K562 (cell line): ENCODE measurements around the gene ARHGEF1. TPM values are rescaled to one million over a fixed set of nuclear protein-coding genes. Genes with fewer than 3 reads are reported as not detected.
A peak's percentile ranks its signal among the peaks of the same experiment; 100 is the strongest.

Experiments used
- ATAC-seq: fragments of 200-7000 bp; cut with Tn5 transposase; 3 replicates; pipeline ENCODE4 v1.9.1; 2020; ENCODE audit warnings: moderate library complexity
- BruUV-seq: library from RNA; stranded (reverse); fragments of 400-500 nt; replicated peaks from 2 replicates; lab custom pipeline; 2021; lab: Mats Ljungman, UMichigan
- CTCF ChIA-PET: fragments of 300-600 bp; formaldehyde crosslinking; extraction: SDS; loops from one replicate; lab custom pipeline; 2021; ENCODE audit warnings: low intra/inter-chr PET ratio; lab: Yijun Ruan, JAX
- POLR2A ChIA-PET: fragments of 300-600, 350-650 bp; sonication (Branson Sonifier 250); formaldehyde crosslinking; extraction: SDS; loops from one replicate; lab custom pipeline; 2021; ENCODE audit warnings: antibody characterized with exemption, inconsistent platforms; lab: Yijun Ruan, JAX
- DNase-seq, 4 experiments: peaks; one replicate each; pipeline versions ENCODE4 v3.0.0 to v3.0.0-alpha.2; 2011 to 2018; ENCODE audit warnings: low spot score in 3 of 4, mixed read lengths in 3 of 4; ENCODE audit errors: extremely low read depth in 1 of 4
- FAIRE-seq: peaks from 2 replicates; lab custom pipeline; 2011; peaks lifted over from hg19 to GRCh38; lab: Jason Lieb, UNC
- H2AFZ ChIP-seq: 2 replicates; pipeline ENCODE4 v1.6.0; 2011; ENCODE audit warnings: low read depth, low read length, control low read depth, inconsistent platforms
- H3K27ac ChIP-seq: fragments of 200-600 bp; 3 replicates; pipeline ENCODE4 v1.8.0; 2011; ENCODE audit warnings: low read depth, mild to moderate bottlenecking, control low read depth, inconsistent platforms, low read length, moderate library complexity, mixed read lengths; ENCODE audit errors: extremely low read depth
- H3K27me3 ChIP-seq, 2 experiments: fragments of 300-600 bp in 1 of 2; 2 replicates in 1 of 2; 3 replicates in 1 of 2; pipeline versions ENCODE4 v1.6.0 to v1.8.0; 2011; ENCODE audit warnings: inconsistent platforms in 2 of 2, low read length in 2 of 2, mild to moderate bottlenecking in 1 of 2, mixed read lengths in 1 of 2, moderate library complexity in 1 of 2; ENCODE audit not compliant: control insufficient read depth in 2 of 2, insufficient read depth in 2 of 2
- H3K36me3 ChIP-seq: fragments of 300-600 bp; 3 replicates; pipeline ENCODE4 v1.8.0; 2011; ENCODE audit warnings: mild to moderate bottlenecking, low read length, inconsistent platforms; ENCODE audit not compliant: control insufficient read depth, insufficient read depth
- H3K4me1 ChIP-seq, 2 experiments: fragments of 200-600 bp in 1 of 2; replicated peaks in 1 of 2; 2 replicates in 1 of 2; 3 replicates in 1 of 2; pipeline versions ENCODE4 v1.5.1 to v1.8.0; 2011; ENCODE audit warnings: inconsistent platforms in 2 of 2, low read length in 2 of 2, mild to moderate bottlenecking in 1 of 2, mixed read lengths in 1 of 2, moderate library complexity in 1 of 2; ENCODE audit not compliant: control insufficient read depth in 2 of 2, insufficient read depth in 2 of 2
- H3K4me2 ChIP-seq: 2 replicates; pipeline ENCODE4 v1.6.1; 2011; ENCODE audit warnings: low read length, control low read depth, inconsistent platforms, mixed read lengths; ENCODE audit not compliant: insufficient read depth
- H3K4me3 ChIP-seq: fragments of 200-600 bp; sonication (generic), shearing (Covaris generic); 2 replicates; pipeline ENCODE4 v1.5.1; 2016; ENCODE audit warnings: control low read depth, inconsistent platforms
- H3K79me2 ChIP-seq: fragments of 200-600 bp; 3 replicates; pipeline ENCODE4 v1.8.0; 2011; ENCODE audit warnings: low read length, inconsistent platforms; ENCODE audit not compliant: control insufficient read depth, insufficient read depth
- H3K9ac ChIP-seq, 2 experiments: 2 replicates each; pipeline versions ENCODE4 v1.6.0 to v1.6.1; 2011; ENCODE audit warnings: low read depth in 2 of 2, low read length in 2 of 2, control low read depth in 1 of 2, inconsistent platforms in 1 of 2, mild to moderate bottlenecking in 1 of 2, mixed read lengths in 1 of 2; ENCODE audit not compliant: insufficient read depth in 1 of 2
- H3K9me1 ChIP-seq: one replicate; pipeline ENCODE4 v1.6.0; 2011; ENCODE audit warnings: inconsistent platforms, mild to moderate bottlenecking, low read length, moderate library complexity; ENCODE audit not compliant: control insufficient read depth, insufficient read depth
- H3K9me3 ChIP-seq: replicated peaks from 2 replicates; pipeline ENCODE4 v1.5.1; 2011; ENCODE audit warnings: low read depth, low read length, inconsistent platforms; ENCODE audit not compliant: control insufficient read depth, insufficient read depth
- H4K20me1 ChIP-seq: replicated peaks from 2 replicates; pipeline ENCODE4 v1.6.1; 2011; ENCODE audit warnings: low read length, inconsistent platforms, mixed read lengths; ENCODE audit not compliant: control insufficient read depth, insufficient read depth
- CBFA2T3 ChIP-seq: fragments of 450-650 bp; IDR thresholded peaks from 2 replicates; pipeline ENCODE4 v1.6.1; 2017
- HDAC3 ChIP-seq: fragments of 450-650 bp; IDR thresholded peaks from 2 replicates; pipeline ENCODE4 v1.6.1; 2018; ENCODE audit warnings: borderline replicate concordance, mild to moderate bottlenecking, moderate library complexity; ENCODE audit not compliant: partially characterized antibody
- MEIS2 ChIP-seq: fragments of 450-650 bp; IDR thresholded peaks from 2 replicates; pipeline ENCODE4 v1.6.1; 2014; ENCODE audit warnings: mild to moderate bottlenecking; ENCODE audit not compliant: partially characterized antibody
- ZBTB8A ChIP-seq: fragments of 450-650 bp; IDR thresholded peaks from 2 replicates; pipeline ENCODE4 v1.6.1; 2018; ENCODE audit warnings: mild to moderate bottlenecking, moderate library complexity; ENCODE audit not compliant: partially characterized antibody
- ZNF384 ChIP-seq: IDR thresholded peaks from 2 replicates; pipeline ENCODE4 v1.6.1; 2012; ENCODE audit warnings: low read depth, low read length, improper control_type of control experiment
- WGBS: fragments of 100-300 bp; shearing (Covaris generic); methylation state at CpG from one replicate; pipeline ENCODE4 v1.1.6; 2016; ENCODE audit warnings: low coverage, mixed read lengths; ENCODE audit not compliant: insufficient coverage; ENCODE audit errors: missing lambda C conversion rate; 5-methylcytosine and 5-hydroxymethylcytosine counted together
- in situ Hi-C: fragments of 300-500 bp; cut with MboI; formaldehyde crosslinking; loops from 4 replicates; pipeline ENCODE4 v1.15.0; 2018; ENCODE audit warnings: inconsistent platforms, mixed read lengths
- intact Hi-C: fragments of 100-400 bp; cut with micrococcal nuclease; formaldehyde crosslinking; loops from 2 replicates; pipeline ENCODE4 v1.14.2; 2022
- polyA plus RNA-seq, 8 experiments: library from polyadenylated mRNA; depleted of rRNA in 4 of 8; stranded (reverse) in 5 of 8; unstranded in 3 of 8; fragments of >200 nt; fragmentation: Nextera tagmentation in 2 of 8; fragmentation: Illumina TruSeq in 1 of 8; extraction: Ambion mirVana in 2 of 8; extraction: Trizol in 1 of 8; gene quantifications; 2 replicates each; pipeline versions ENCODE4 v1.2.1 to v1.2.3, GENCODE V29; 2011 to 2014; ENCODE audit warnings: inconsistent platforms in 1 of 8, missing spikeins in 1 of 8
- total RNA-seq, 7 experiments: library from RNA; depleted of rRNA in 6 of 7; stranded (reverse); fragments of >200 nt in 6 of 7; fragmentation: Illumina TruSeq in 2 of 7; extraction: Trizol in 2 of 7; gene quantifications; 2 replicates each; pipeline versions ENCODE4 v1.2.1 to v1.2.3, GENCODE V29; 2011 to 2021; ENCODE audit warnings: low replicate concordance in 1 of 7
- TF ChIP-seq, protein P1 (sequence below): sonication (generic); IDR thresholded peaks from 2 replicates; pipeline ENCODE4 v1.6.1; 2016

ARHGEF1 gene
- total and polyA plus RNA-seq, 9 of the 15 experiments (the other 6 are each of a cell fraction or from before 2014, with no cell fraction given) = 1.9 to 149 (median 29.8) TPM

DNA sequence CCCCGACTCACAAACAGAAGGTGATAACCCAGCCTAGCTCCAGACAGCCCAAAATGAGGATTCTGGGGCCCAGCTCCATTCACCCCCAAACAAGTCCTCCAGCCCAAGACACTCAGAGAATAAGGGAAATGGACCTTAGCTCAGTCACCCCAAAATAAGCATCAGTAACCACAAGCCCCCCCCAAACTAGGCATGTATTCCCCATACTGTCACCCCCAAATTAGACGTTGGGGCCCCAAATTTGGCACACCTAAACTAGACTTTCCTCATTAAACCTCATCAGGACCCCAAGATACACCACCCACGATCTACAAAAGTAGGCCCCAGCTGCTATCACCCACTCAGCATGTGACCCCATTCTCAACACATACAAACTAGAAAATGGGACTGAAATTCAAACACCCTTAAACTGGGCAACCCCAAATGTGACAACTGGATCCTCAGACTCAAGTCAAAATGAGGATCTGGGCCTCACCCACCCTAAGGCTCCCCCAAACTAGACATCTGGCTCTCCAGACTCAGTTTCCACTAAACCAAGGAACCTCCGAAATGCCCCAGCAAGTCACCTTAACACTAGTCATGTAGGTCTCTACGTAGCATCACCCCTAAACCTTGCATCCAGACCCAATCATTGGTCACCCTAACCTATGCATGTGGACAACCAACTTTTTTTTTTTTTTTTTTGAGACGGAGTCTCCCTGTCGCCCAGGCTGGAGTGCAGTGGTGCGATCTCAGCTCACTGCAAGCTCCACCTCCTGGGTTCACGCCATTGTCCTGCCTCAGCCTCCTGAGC lies 58.6 kb downstream of the ARHGEF1 start:
- Histone ChIP-seq H3K9me3 (no peaks in the 10 kb centered on the region), H3K27ac (no peak overlapping the region), H3K4me2 (no peak overlapping the region), H2AFZ (no peak overlapping the region), H3K9ac (peak overlapping the region in 1 of 2 experiments; percentile 64; a peak in 1 of 4 replicates), H3K27me3 (no peaks in the 10 kb centered on the region)
- POLR2A ChIA-PET = interaction anchor here (0.6 kb wide), 1 partner anchor 91 kb away, joined by 4 read pairs; no protein-coding TSS in a partner anchor
- WGBS = 62% methylated on average over 6 of the region's 9 CpGs
- CTCF ChIA-PET = no interaction called here
- intact Hi-C loops = no loop called here
- ATAC-seq = no peak
- no TSS peak for BruUV-seq
- in situ Hi-C loops = no loop called here
- TF ChIP-seq ZNF384 (peak; percentile 40; the same call in 1 of the 2 replicates), ZBTB8A (no peak)
- TF ChIP-seq, all 486 proteins: peak for 1
- DNase-seq (no peak), FAIRE-seq (no peak)
- Histone ChIP-seq H3K79me2 (no peaks in the 10 kb centered on the region), H3K36me3 (no peaks in the 10 kb centered on the region), H4K20me1 (0 out of 2 replicates have a peak, but pooled peaks cover under 1% of the 10 kb centered on the region), H3K4me3 (no peak overlapping the region), H3K4me1 (peaks cover 0 to 36% of the 10 kb centered on the region in 2 experiments; a peak in 3 of 5 replicates), H3K9me1 (no peaks in the 10 kb centered on the region)

DNA sequence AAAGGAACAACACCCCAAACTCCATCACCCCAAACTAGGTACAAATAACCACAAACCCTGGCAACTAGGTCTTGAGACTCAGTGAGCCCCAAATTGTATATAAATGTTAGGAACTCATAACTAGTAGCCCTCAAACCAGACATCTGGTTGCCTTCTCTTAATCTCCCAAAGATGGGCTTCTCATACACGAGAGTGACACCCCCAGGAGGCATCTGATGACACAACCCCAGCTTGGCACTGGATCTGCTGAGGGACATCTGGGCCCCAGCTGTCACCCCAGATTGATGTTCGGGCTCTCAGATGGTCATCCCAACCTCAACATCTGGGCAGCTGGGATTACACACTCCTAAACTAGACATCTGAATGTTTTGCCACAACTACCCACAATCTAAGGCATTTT lies 61.4 kb downstream of the ARHGEF1 start:
- no peaks in the 10 kb centered on the region for H3K9me3 ChIP-seq
- CTCF ChIA-PET = interaction anchor here (0.9 kb wide), 1 partner anchor 151 kb away, joined by 4 read pairs; no protein-coding TSS in a partner anchor
- DNase-seq = no peak
- peak; percentile 42 for TF ChIP-seq CBFA2T3
- TF ChIP-seq MEIS2 = peak; percentile 54
- no peak for TF ChIP-seq HDAC3
- TF ChIP-seq, protein P1, sequence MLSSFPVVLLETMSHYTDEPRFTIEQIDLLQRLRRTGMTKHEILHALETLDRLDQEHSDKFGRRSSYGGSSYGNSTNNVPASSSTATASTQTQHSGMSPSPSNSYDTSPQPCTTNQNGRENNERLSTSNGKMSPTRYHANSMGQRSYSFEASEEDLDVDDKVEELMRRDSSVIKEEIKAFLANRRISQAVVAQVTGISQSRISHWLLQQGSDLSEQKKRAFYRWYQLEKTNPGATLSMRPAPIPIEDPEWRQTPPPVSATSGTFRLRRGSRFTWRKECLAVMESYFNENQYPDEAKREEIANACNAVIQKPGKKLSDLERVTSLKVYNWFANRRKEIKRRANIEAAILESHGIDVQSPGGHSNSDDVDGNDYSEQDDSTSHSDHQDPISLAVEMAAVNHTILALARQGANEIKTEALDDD = 0 out of 2 replicates have a peak, but pooled peaks have one; percentile 14
- TF ChIP-seq, all 486 proteins: peak for 3
- H4K20me1 ChIP-seq = no peaks in the 10 kb centered on the region
- H3K27me3 ChIP-seq = no peaks in the 10 kb centered on the region
- H3K4me3 ChIP-seq = no peak overlapping the region
- no peaks in the 10 kb centered on the region for H3K79me2 ChIP-seq
- POLR2A ChIA-PET = interaction anchor here (1.3 to 1.8 kb wide), 2 partner anchors 13 to 15 kb away, joined by 5 to 6 read pairs; no protein-coding TSS in a partner anchor
- H2AFZ ChIP-seq = no peak overlapping the region
- H3K4me1 ChIP-seq = peaks cover 0 to 21% of the 10 kb centered on the region in 2 experiments; a peak in 2 of 5 replicates
- in situ Hi-C loops = no loop called here
- no peaks in the 10 kb centered on the region for H3K36me3 ChIP-seq
- no peaks in the 10 kb centered on the region for H3K9me1 ChIP-seq
- H3K9ac ChIP-seq = no peak overlapping the region
- H3K27ac ChIP-seq = no peak overlapping the region
- no TSS peak for BruUV-seq
- WGBS = 38% methylated on average over 2 of the region's 2 CpGs
- intact Hi-C loops = no loop called here
- FAIRE-seq (no peak), ATAC-seq (no peak)
- no peak overlapping the region for H3K4me2 ChIP-seq
